CD14-positive monocyte (primary cell): ENCODE results near the gene RAB40C. TPM values are rescaled to one million over a fixed set of nuclear protein-coding genes. Genes with fewer than 3 reads are reported as not detected.

Experiments
- DNase-seq, 3 donors: peaks; one replicate each; pipeline ENCODE4 v3.0.0-alpha.2; 2011 to 2022
- H2AFZ ChIP-seq: 2 replicates; pipeline ENCODE4 v1.6.0; 2012; ENCODE audit warnings: mild to moderate bottlenecking, low read depth, low read length, inconsistent platforms; ENCODE audit not compliant: insufficient read depth, poor library complexity, severe bottlenecking
- H3K27ac ChIP-seq, 2 donors: 1 replicate in 1 of 2; 2 replicates in 1 of 2; pipeline ENCODE4 v1.5.1; 2012 to 2013; ENCODE audit warnings: low read length in 2 of 2, control low read depth in 1 of 2, inconsistent platforms in 1 of 2, low read depth in 1 of 2, mild to moderate bottlenecking in 1 of 2
- H3K27me3 ChIP-seq, 2 donors: one replicate each; pipeline versions ENCODE4 v1.6.0 to v1.6.1; 2011 to 2013; ENCODE audit warnings: low read length in 2 of 2; ENCODE audit not compliant: control insufficient read depth in 2 of 2, insufficient read depth in 2 of 2
- H3K36me3 ChIP-seq, 2 donors: replicated peaks in 1 of 2; 1 replicate in 1 of 2; 2 replicates in 1 of 2; pipeline versions ENCODE4 v1.5.1 to v1.6.1; 2012 to 2013; ENCODE audit warnings: low read length in 2 of 2, control low read depth in 1 of 2, inconsistent platforms in 1 of 2, mild to moderate bottlenecking in 1 of 2; ENCODE audit not compliant: insufficient read depth in 2 of 2, control insufficient read depth in 1 of 2
- H3K4me1 ChIP-seq, 2 donors: 1 replicate in 1 of 2; 2 replicates in 1 of 2; pipeline versions ENCODE4 v1.5.1 to v1.6.1; 2012 to 2013; ENCODE audit warnings: low read length in 2 of 2, control low read depth in 1 of 2, inconsistent platforms in 1 of 2, mild to moderate bottlenecking in 1 of 2, moderate library complexity in 1 of 2; ENCODE audit not compliant: insufficient read depth in 2 of 2, control insufficient read depth in 1 of 2
- H3K4me2 ChIP-seq: replicated peaks from 2 replicates; pipeline ENCODE3; 2012; ENCODE audit warnings: low read length, moderate library complexity, mild to moderate bottlenecking; ENCODE audit not compliant: poor library complexity, severe bottlenecking; ENCODE audit errors: extremely low read depth
- H3K4me3 ChIP-seq, 3 experiments: fragments of 200-600 bp in 1 of 3; sonication (generic) in 1 of 3; replicated peaks in 1 of 3; 1 replicate in 2 of 3; 2 replicates in 1 of 3; pipeline ENCODE4 v1.5.1; 2011 to 2013; ENCODE audit warnings: low read length in 3 of 3, mild to moderate bottlenecking in 3 of 3, control low read depth in 2 of 3, low read depth in 2 of 3, inconsistent platforms in 1 of 3, moderate library complexity in 1 of 3
- H3K79me2 ChIP-seq: 2 replicates; pipeline ENCODE4 v1.6.0; 2012; ENCODE audit warnings: mild to moderate bottlenecking, control low read depth, inconsistent platforms, low read length, moderate library complexity; ENCODE audit not compliant: insufficient read depth
- H3K9ac ChIP-seq: 2 replicates; pipeline ENCODE4 v1.6.0; 2017; ENCODE audit warnings: low read length, mild to moderate bottlenecking; ENCODE audit not compliant: insufficient read depth, poor library complexity, severe bottlenecking
- H3K9me3 ChIP-seq, 2 donors: replicated peaks in 1 of 2; 1 replicate in 1 of 2; 2 replicates in 1 of 2; pipeline versions ENCODE4 v1.5.1 to v1.6.1; 2012 to 2013; ENCODE audit warnings: low read length in 2 of 2, control low read depth in 1 of 2; ENCODE audit not compliant: control insufficient read depth in 1 of 2, insufficient read depth in 1 of 2
- H4K20me1 ChIP-seq: 2 replicates; pipeline ENCODE4 v1.6.0; 2012; ENCODE audit warnings: mild to moderate bottlenecking, low read length, control low read depth, moderate library complexity; ENCODE audit not compliant: insufficient read depth
- H3K27ac Mint-ChIP-seq, 7 donors: one replicate each; pipeline ENCODE4 v1.8.0; 2020; ENCODE audit warnings: mild to moderate bottlenecking in 7 of 7, mixed read lengths in 7 of 7, moderate library complexity in 6 of 7, inconsistent platforms in 2 of 7
- H3K27me3 Mint-ChIP-seq, 3 donors: one replicate each; pipeline ENCODE4 v1.8.0; 2021 to 2022; ENCODE audit warnings: low read depth in 3 of 3, mild to moderate bottlenecking in 3 of 3, mixed read lengths in 3 of 3, moderate library complexity in 3 of 3, inconsistent platforms in 1 of 3
- H3K36me3 Mint-ChIP-seq, 2 donors: one replicate each; pipeline ENCODE4 v1.8.0; 2020; ENCODE audit warnings: mixed read lengths in 2 of 2, inconsistent platforms in 1 of 2, mild to moderate bottlenecking in 1 of 2
- H3K4me1 Mint-ChIP-seq: one replicate; pipeline ENCODE4 v1.8.0; 2020; ENCODE audit warnings: mild to moderate bottlenecking, mixed read lengths
- H3K4me3 Mint-ChIP-seq, 2 donors: one replicate each; pipeline ENCODE4 v1.8.0; 2020; ENCODE audit warnings: mild to moderate bottlenecking in 2 of 2, mixed read lengths in 2 of 2, moderate library complexity in 1 of 2
- H3K9me3 Mint-ChIP-seq, 7 donors: one replicate each; pipeline ENCODE4 v1.8.0; 2020 to 2022; ENCODE audit warnings: mixed read lengths in 7 of 7, mild to moderate bottlenecking in 6 of 7, moderate library complexity in 6 of 7, inconsistent platforms in 2 of 7
- WGBS: methylation state at CpG from one replicate; pipeline ENCODE4 v1.1.5; 2013; ENCODE audit warnings: missing lambda C conversion rate; ENCODE audit not compliant: insufficient coverage; 5-methylcytosine and 5-hydroxymethylcytosine counted together
- intact Hi-C, 2 donors: fragments of 100-400 bp; cut with micrococcal nuclease; formaldehyde crosslinking; loops; one replicate each; pipeline versions ENCODE4 v1.15.0 to v1.15.1; 2023
- polyA plus RNA-seq, 3 donors: library from polyadenylated mRNA; depleted of rRNA in 1 of 3; unstranded in 2 of 3; stranded (reverse) in 1 of 3; fragments of 300-500 nt in 2 of 3; fragments of >200 nt in 1 of 3; fragmentation: Illumina TruSeq in 2 of 3; gene quantifications; 1 replicate in 2 of 3; 2 replicates in 1 of 3; pipeline ENCODE4 v1.2.3, GENCODE V29; 2012 to 2021
- TF ChIP-seq, protein P1 (sequence below): fragments of 200-600 bp; IDR thresholded peaks from one replicate; pipeline ENCODE4 v1.8.0; 2022; ENCODE audit warnings: antibody characterized with exemption, mild to moderate bottlenecking

The RAB40C gene
- polyA plus RNA-seq, 3 donors = 10.0 to 22.6 (median 10.9) TPM

GRCh38 chr16:626787-627453 lies 37.1 kb downstream of the RAB40C start:
- peaks cover 10% of the 10 kb centered on the region for H3K79me2 ChIP-seq
- H2AFZ ChIP-seq = no peak overlapping the region
- no peak overlapping the region for H3K4me3 ChIP-seq
- DNase-seq = no peak
- WGBS = 93% methylated on average over 27 of the region's 29 CpGs
- peaks cover 73% of the 10 kb centered on the region for H4K20me1 ChIP-seq
- Mint-ChIP-seq H3K4me1 (peaks cover 2% of the 10 kb centered on the region), H3K36me3 (peaks cover 31 to 60% of the 10 kb centered on the region in 2 donors), H3K27ac (peak overlapping the region in 2 of 7 donors; percentile 13 to 54), H3K27me3 (peaks cover 2 to 12% (median 2%) of the 10 kb centered on the region in 3 donors), H3K4me3 (no peak overlapping the region), H3K9me3 (peaks cover 0 to 3% (median 0%) of the 10 kb centered on the region in 7 donors)
- TF ChIP-seq, protein P1, sequence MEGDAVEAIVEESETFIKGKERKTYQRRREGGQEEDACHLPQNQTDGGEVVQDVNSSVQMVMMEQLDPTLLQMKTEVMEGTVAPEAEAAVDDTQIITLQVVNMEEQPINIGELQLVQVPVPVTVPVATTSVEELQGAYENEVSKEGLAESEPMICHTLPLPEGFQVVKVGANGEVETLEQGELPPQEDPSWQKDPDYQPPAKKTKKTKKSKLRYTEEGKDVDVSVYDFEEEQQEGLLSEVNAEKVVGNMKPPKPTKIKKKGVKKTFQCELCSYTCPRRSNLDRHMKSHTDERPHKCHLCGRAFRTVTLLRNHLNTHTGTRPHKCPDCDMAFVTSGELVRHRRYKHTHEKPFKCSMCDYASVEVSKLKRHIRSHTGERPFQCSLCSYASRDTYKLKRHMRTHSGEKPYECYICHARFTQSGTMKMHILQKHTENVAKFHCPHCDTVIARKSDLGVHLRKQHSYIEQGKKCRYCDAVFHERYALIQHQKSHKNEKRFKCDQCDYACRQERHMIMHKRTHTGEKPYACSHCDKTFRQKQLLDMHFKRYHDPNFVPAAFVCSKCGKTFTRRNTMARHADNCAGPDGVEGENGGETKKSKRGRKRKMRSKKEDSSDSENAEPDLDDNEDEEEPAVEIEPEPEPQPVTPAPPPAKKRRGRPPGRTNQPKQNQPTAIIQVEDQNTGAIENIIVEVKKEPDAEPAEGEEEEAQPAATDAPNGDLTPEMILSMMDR = no peak
- intact Hi-C loops = no loop called here
- H3K27me3 ChIP-seq = no peaks in the 10 kb centered on the region
- H3K4me1 ChIP-seq = peaks cover 4 to 18% of the 10 kb centered on the region in 2 donors
- no peak overlapping the region for H3K9ac ChIP-seq
- no peak overlapping the region for H3K4me2 ChIP-seq
- H3K9me3 ChIP-seq = no peaks in the 10 kb centered on the region
- H3K27ac ChIP-seq = no peak overlapping the region
- H3K36me3 ChIP-seq = peaks cover 43 to 56% of the 10 kb centered on the region in 2 donors

- peaks cover 2% of the 10 kb centered on the region for H3K4me1 Mint-ChIP-seq
- H3K27ac Mint-ChIP-seq = peak overlapping the region in 2 of 7 donors; percentile 13 to 54
- H3K27me3 ChIP-seq = no peaks in the 10 kb centered on the region
- peaks cover 5% of the 10 kb centered on the region for H3K79me2 ChIP-seq
- 93% methylated on average over 39 of the region's 50 CpGs for WGBS
- H3K4me3 ChIP-seq = no peak overlapping the region
- no peak overlapping the region for H2AFZ ChIP-seq
- H3K9me3 Mint-ChIP-seq = no peaks in the 10 kb centered on the region
- H3K4me1 ChIP-seq = peaks cover 4 to 18% of the 10 kb centered on the region in 2 donors
- H3K27me3 Mint-ChIP-seq = peaks cover 2 to 12% (median 5%) of the 10 kb centered on the region in 3 donors
- intact Hi-C loops = no loop called here
- no peak overlapping the region for H3K27ac ChIP-seq
- DNase-seq = no peak
- no peak overlapping the region for H3K4me3 Mint-ChIP-seq
- H3K4me2 ChIP-seq = no peak overlapping the region
- H3K36me3 Mint-ChIP-seq = peaks cover 31 to 56% of the 10 kb centered on the region in 2 donors
- H4K20me1 ChIP-seq = peaks cover 67% of the 10 kb centered on the region
- no peaks in the 10 kb centered on the region for H3K9me3 ChIP-seq
- TF ChIP-seq, protein P1 = no peak
- peaks cover 43 to 56% of the 10 kb centered on the region in 2 donors for H3K36me3 ChIP-seq
- H3K9ac ChIP-seq = no peak overlapping the region
These were observed 37.8 kb downstream of the RAB40C start for GRCh38 chr16:627454-628239.
